Lower leg skin (tissue), 4 donors: ENCODE measurements around the gene KBTBD13. TPM values are rescaled to one million over a fixed set of nuclear protein-coding genes. Genes with fewer than 3 reads are reported as not detected.
"Not testable (repeated sequence)": the region's sequence is repeated elsewhere in the genome, so short reads cannot be mapped to it uniquely, and the experiment has no call there.

Source experiments
- DNase-seq, 2 donors: peaks; one replicate each; pipeline ENCODE4 v3.0.0-alpha.2; 2019; ENCODE audit warnings: low spot score in 2 of 2
- H3K4me3 ChIP-seq: fragments of 200-600 bp; sonication (generic); 2 replicates; pipeline ENCODE4 v1.5.1; 2017; ENCODE audit warnings: mild to moderate bottlenecking, low read depth; ENCODE audit not compliant: poor library complexity, severe bottlenecking
- POLR2A ChIP-seq, 2 donors: fragments of 450-650 bp; IDR thresholded peaks; one replicate each; pipeline ENCODE4 v1.6.1; 2016 to 2017; ENCODE audit warnings: antibody characterized with exemption in 2 of 2, mild to moderate bottlenecking in 1 of 2, moderate library complexity in 1 of 2
- WGBS, 2 donors: methylation state at CpG; one replicate each; pipeline ENCODE4 v1.1.5; 2018; 5-methylcytosine and 5-hydroxymethylcytosine counted together
- intact Hi-C: fragments of 100-400 bp; cut with DNase I; formaldehyde crosslinking; loops from one replicate; pipeline ENCODE4 v1.15.0; 2023; ENCODE audit warnings: low total_unique reads
- total RNA-seq, 4 donors: library from RNA; depleted of rRNA; stranded (reverse); fragments of >200 nt; gene quantifications; one replicate each; pipeline ENCODE4 v1.1.0, GENCODE V29; 2016
- TF ChIP-seq, protein P1 (sequence below), 3 donors: fragments of 450-650 bp; IDR thresholded peaks; one replicate each; pipeline ENCODE4 v1.5.1; 2016; ENCODE audit warnings: antibody characterized with exemption in 3 of 3, mild to moderate bottlenecking in 3 of 3, moderate library complexity in 2 of 3

KBTBD13 gene
- total RNA-seq, 4 donors from 2014 or later: not detected

DNA sequence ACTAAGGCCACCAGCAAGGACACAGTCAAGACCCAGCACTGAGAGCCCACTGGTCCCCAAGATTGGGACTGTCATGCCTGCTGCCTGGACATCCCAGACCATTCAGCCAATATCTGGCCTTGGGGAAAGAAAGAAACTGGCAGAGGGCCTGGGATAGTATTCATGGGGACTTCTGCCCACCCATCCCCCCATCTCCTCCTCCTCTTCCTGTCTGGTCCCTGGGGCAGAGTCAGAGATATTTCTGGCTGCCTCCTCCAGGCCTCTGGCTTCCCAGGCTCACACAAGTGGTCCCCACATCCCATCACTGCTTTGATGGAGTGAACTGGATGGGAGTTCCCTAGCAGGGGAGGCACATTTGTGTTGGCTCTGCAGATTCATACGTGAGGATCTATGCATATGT lies 4.5 kb upstream of the KBTBD13 start:
- H3K4me3 ChIP-seq: no peak overlapping the region
- DNase-seq: no peak
- intact Hi-C loops: no loop called here
- TF ChIP-seq POLR2A (IDR thresholded peaks at IDR 0.05): no peak
- TF ChIP-seq, protein P1, sequence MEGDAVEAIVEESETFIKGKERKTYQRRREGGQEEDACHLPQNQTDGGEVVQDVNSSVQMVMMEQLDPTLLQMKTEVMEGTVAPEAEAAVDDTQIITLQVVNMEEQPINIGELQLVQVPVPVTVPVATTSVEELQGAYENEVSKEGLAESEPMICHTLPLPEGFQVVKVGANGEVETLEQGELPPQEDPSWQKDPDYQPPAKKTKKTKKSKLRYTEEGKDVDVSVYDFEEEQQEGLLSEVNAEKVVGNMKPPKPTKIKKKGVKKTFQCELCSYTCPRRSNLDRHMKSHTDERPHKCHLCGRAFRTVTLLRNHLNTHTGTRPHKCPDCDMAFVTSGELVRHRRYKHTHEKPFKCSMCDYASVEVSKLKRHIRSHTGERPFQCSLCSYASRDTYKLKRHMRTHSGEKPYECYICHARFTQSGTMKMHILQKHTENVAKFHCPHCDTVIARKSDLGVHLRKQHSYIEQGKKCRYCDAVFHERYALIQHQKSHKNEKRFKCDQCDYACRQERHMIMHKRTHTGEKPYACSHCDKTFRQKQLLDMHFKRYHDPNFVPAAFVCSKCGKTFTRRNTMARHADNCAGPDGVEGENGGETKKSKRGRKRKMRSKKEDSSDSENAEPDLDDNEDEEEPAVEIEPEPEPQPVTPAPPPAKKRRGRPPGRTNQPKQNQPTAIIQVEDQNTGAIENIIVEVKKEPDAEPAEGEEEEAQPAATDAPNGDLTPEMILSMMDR (IDR thresholded peaks at IDR 0.05): no peak
- 50 to 75% methylated on average over 1 of the region's 1 CpG for WGBS, 2 donors

DNA sequence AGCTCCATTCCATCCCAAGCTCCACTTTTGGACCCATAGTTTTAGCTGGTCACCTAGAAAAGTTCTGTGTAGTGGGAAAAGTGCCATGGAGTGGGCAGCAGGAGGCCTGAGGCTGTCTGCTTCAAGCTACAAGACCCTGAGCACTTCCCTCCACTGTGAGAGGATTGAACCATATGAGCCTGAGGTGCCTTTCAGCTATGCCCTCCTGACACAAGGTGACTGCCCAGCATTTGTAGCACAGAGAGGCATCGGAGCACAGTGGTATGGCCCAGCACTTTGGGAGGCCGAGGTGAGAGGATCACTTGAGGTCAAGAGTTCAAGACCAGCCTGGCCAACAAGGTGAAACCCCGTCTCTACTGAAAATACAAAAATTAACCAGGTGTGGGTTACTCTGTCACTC lies 3.9 kb upstream of the KBTBD13 start:
- intact Hi-C loops: no loop called here
- TF ChIP-seq, protein P1 (IDR thresholded peaks at IDR 0.05): no peak
- no peak for TF ChIP-seq POLR2A (IDR thresholded peaks at IDR 0.05)
- no peak overlapping the region for H3K4me3 ChIP-seq
- WGBS, 2 donors: 84 to 91% methylated on average over 3 of the region's 3 CpGs
- no peak for DNase-seq

DNA sequence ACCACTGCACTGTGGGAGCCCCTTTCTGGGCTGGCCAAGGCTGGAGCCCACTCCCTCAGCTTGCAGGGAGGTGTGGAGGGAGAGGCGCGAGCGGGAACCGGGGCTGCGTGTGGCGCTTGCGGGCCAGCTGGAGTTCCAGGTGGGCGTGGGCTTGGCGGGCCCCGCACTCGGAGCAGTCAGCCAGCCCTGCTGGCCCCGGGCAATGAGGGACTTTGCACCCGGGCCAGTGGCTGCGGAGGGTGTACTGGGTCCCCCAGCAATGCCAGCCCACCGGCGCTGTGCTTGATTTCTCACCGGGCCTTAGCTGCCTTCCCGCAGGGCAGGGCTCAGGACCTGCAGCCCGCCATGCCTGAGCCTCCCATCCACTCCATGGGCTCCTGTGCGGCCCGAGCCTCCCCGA lies 1.6 kb upstream of the KBTBD13 start:
- 80% methylated on average over 4 of the region's 22 CpGs; no CpG with 5 or more reads in 1 of the 2 donors for WGBS, 2 donors
- DNase-seq, H3K4me3 ChIP-seq, intact Hi-C loops: not testable (repeated sequence)

DNA sequence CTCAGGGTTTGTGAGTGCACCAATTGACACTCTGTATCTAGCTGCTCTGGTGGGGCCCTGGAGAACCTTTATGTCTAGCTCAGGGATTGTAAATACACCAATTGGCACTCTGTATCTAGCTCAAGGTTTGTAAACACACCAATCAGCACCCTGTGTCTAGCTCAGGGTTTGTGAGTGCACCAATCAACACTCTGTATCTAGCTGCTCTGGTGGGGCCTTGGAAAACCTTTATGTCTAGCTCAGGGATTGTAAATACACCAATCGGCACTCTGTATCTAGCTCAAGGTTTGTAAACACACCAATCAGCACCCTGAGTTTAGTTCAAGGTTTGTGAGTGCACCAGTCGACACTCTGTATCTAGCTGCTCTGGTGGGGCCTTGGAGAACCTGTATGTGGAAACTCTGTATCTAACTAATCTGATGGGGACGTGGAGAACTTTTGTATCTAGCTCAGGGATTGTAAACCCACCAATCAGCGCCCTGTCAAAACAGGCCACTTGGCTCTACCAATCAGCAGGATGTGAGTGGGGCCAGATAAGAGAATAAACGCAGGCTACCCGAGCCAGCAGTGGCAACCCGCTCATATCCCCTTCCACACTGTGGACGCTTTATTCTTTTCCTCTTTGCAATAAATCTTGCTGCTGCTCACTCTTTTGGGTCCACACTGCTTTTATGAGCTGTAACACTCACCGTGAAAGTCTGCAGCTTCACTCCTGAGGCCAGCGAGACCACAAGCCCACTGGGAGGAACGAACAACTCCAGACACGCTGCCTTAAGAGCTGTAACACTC lies 745 bp upstream of the KBTBD13 start:
- 78 to 82% methylated on average over 12 of the region's 12 CpGs for WGBS, 2 donors
- intact Hi-C loops: not testable (repeated sequence)

DNA sequence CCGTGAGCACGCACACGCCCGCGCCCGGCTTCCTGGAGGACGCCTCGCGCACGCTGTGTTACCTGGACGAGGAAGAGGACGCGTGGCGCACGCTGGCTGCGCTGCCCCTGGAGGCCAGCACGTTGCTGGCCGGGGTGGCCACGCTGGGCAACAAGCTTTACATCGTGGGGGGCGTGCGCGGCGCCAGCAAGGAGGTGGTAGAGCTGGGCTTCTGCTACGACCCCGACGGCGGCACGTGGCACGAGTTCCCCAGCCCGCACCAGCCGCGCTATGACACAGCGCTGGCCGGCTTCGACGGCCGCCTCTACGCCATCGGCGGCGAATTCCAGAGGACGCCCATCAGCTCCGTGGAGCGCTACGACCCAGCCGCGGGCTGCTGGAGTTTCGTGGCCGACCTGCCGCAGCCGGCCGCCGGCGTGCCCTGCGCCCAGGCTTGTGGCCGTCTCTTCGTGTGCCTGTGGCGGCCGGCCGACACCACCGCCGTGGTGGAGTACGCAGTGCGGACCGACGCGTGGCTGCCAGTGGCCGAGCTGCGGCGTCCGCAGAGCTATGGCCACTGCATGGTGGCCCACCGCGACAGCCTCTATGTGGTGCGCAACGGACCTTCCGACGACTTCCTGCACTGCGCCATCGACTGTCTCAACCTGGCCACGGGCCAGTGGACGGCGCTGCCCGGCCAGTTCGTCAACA lies 890 bp downstream of the KBTBD13 start:
- 61 to 62% methylated on average over 32 to 79 of the region's 85 CpGs for WGBS, 2 donors
- no peak overlapping the region for H3K4me3 ChIP-seq
- TF ChIP-seq, protein P1 (IDR thresholded peaks at IDR 0.05): no peak
- TF ChIP-seq POLR2A (IDR thresholded peaks at IDR 0.05): no peak
- intact Hi-C loops: no loop called here
- DNase-seq: no peak

More for the DNA sequence above, 745 bp upstream of the KBTBD13 start:
- H3K4me3 ChIP-seq, DNase-seq: not testable (repeated sequence)

DNA sequence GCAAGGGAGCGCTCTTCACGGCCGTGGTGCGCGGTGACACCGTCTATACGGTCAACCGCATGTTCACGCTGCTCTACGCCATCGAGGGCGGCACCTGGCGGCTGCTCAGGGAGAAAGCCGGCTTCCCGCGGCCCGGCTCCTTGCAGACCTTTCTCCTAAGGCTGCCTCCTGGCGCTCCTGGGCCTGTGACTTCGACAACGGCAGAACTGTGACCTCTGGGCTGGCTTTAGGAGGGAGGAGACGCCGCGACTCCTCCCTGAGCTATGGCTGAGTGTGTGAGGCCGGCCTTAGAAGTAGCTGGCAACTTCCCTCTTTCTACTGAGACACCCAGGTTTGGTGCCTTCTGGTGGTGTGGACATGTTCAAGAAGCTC lies 1.4 kb downstream of the KBTBD13 start:
- no peak overlapping the region for H3K4me3 ChIP-seq
- TF ChIP-seq POLR2A (IDR thresholded peaks at IDR 0.05): no peak
- TF ChIP-seq, protein P1 (IDR thresholded peaks at IDR 0.05): no peak
- intact Hi-C loops: no loop called here
- WGBS, 2 donors: 27 to 33% methylated on average over 13 to 17 of the region's 24 CpGs
- DNase-seq: no peak
